H1 (cell line): ENCODE measurements around the gene GRIA4. TPM values are rescaled to one million over a fixed set of nuclear protein-coding genes. Genes with fewer than 3 reads are reported as not detected.

ENCODE experiments used
- CTCF ChIA-PET: fragments of 300-600 bp; sonication (Branson Sonifier 250); formaldehyde crosslinking; loops from one replicate; lab custom pipeline; 2021; ENCODE audit not compliant: partially characterized antibody; lab: Charles Lee
- POLR2A ChIA-PET: fragments of 300-600 bp; sonication (Branson Sonifier 250); formaldehyde crosslinking; loops from one replicate; lab custom pipeline; 2021; ENCODE audit warnings: inconsistent platforms; ENCODE audit not compliant: partially characterized antibody; lab: Charles Lee
- DNase-seq, 2 experiments: peaks; one replicate each; pipeline versions ENCODE4 v3.0.0 to v3.0.0-alpha.2; 2010 to 2022; ENCODE audit warnings: low spot score in 2 of 2, low read depth in 1 of 2, mixed read lengths in 1 of 2
- FAIRE-seq: peaks from 2 replicates; lab custom pipeline; 2011; peaks lifted over from hg19 to GRCh38; lab: Jason Lieb, UNC
- H2AFZ ChIP-seq: 2 replicates; pipeline ENCODE4 v1.8.1; 2012; ENCODE audit warnings: low read length, inconsistent platforms
- H2AK5ac ChIP-seq: 2 replicates; pipeline ENCODE4 v1.6.1; 2013; ENCODE audit warnings: low read depth, low read length
- H2BK120ac ChIP-seq: replicated peaks from 2 replicates; pipeline ENCODE3; 2013; ENCODE audit warnings: low read depth, low read length, inconsistent platforms
- H2BK12ac ChIP-seq: 2 replicates; pipeline ENCODE4 v1.6.1; 2013; ENCODE audit warnings: low read depth, low read length
- H2BK15ac ChIP-seq: 2 replicates; pipeline ENCODE4 v1.6.1; 2013; ENCODE audit warnings: low read length
- H2BK20ac ChIP-seq: 2 replicates; pipeline ENCODE4 v1.6.1; 2013; ENCODE audit warnings: low read length
- H2BK5ac ChIP-seq: 2 replicates; pipeline ENCODE4 v1.6.1; 2013; ENCODE audit warnings: low read depth, low read length
- H3K14ac ChIP-seq: 2 replicates; pipeline ENCODE4 v1.6.1; 2013; ENCODE audit warnings: inconsistent platforms; ENCODE audit not compliant: insufficient read length
- H3K18ac ChIP-seq: 2 replicates; pipeline ENCODE4 v1.6.1; 2013; ENCODE audit warnings: low read length; ENCODE audit errors: extremely low read depth
- H3K23ac ChIP-seq: 2 replicates; pipeline ENCODE4 v1.6.1; 2013; ENCODE audit warnings: inconsistent platforms; ENCODE audit not compliant: insufficient read length
- H3K23me2 ChIP-seq: 2 replicates; pipeline ENCODE4 v1.6.1; 2013; ENCODE audit warnings: low read depth, low read length
- H3K27ac ChIP-seq: 2 replicates; pipeline ENCODE4 v1.6.1; 2011; ENCODE audit warnings: low read depth, low read length, inconsistent platforms
- H3K27me3 ChIP-seq, 4 experiments: replicated peaks in 1 of 4; 1 replicate in 1 of 4; 2 replicates in 3 of 4; pipeline versions ENCODE4 v1.6.1 to v1.8.1; 2011 to 2013; ENCODE audit warnings: low read length in 3 of 4, mild to moderate bottlenecking in 3 of 4, inconsistent platforms in 2 of 4, mixed read lengths in 2 of 4, moderate library complexity in 1 of 4; ENCODE audit not compliant: control insufficient read depth in 3 of 4, insufficient read depth in 3 of 4; ENCODE audit errors: extremely low read depth in 1 of 4
- H3K36me3 ChIP-seq, 4 experiments: 2 replicates each; pipeline versions ENCODE4 v1.6.1 to v1.8.1; 2011 to 2013; ENCODE audit warnings: mild to moderate bottlenecking in 4 of 4, low read length in 3 of 4, moderate library complexity in 2 of 4, control low read depth in 1 of 4, inconsistent platforms in 1 of 4; ENCODE audit not compliant: insufficient read depth in 4 of 4, control insufficient read depth in 2 of 4
- H3K4ac ChIP-seq: replicated peaks from 2 replicates; pipeline ENCODE3; 2013; ENCODE audit warnings: low read length, low read depth, mixed read lengths, inconsistent platforms; ENCODE audit not compliant: insufficient read length
- H3K4me1 ChIP-seq, 4 experiments: replicated peaks in 1 of 4; 1 replicate in 1 of 4; 2 replicates in 3 of 4; pipeline versions ENCODE4 v1.6.1 to v1.8.1; 2011 to 2013; ENCODE audit warnings: low read length in 3 of 4, inconsistent platforms in 2 of 4, mixed read lengths in 1 of 4; ENCODE audit not compliant: insufficient read depth in 4 of 4, control insufficient read depth in 3 of 4
- H3K4me2 ChIP-seq, 2 experiments: 2 replicates each; pipeline versions ENCODE4 v1.6.1 to v1.8.1; 2011 to 2013; ENCODE audit warnings: low read depth in 2 of 2, low read length in 2 of 2, control low read depth in 1 of 2, inconsistent platforms in 1 of 2, mild to moderate bottlenecking in 1 of 2; ENCODE audit not compliant: insufficient read depth in 1 of 2
- H3K4me3 ChIP-seq, 4 experiments: fragments of 200-600, 300-600 bp in 1 of 4; sonication (generic), shearing (Covaris generic), sonication (Bioruptor Twin) in 1 of 4; 2 replicates each; pipeline versions ENCODE4 v1.5.1 to v1.8.1; 2011 to 2016; ENCODE audit warnings: low read length in 4 of 4, low read depth in 3 of 4, control low read depth in 2 of 4, inconsistent platforms in 2 of 4, mild to moderate bottlenecking in 2 of 4, mixed read lengths in 1 of 4, moderate library complexity in 1 of 4; ENCODE audit not compliant: insufficient read depth in 2 of 4; ENCODE audit errors: extremely low read depth in 1 of 4
- H3K56ac ChIP-seq: replicated peaks from 2 replicates; pipeline ENCODE3; 2013; ENCODE audit warnings: low read depth, mild to moderate bottlenecking, mixed read lengths, low read length, inconsistent platforms; ENCODE audit not compliant: insufficient read length
- H3K79me1 ChIP-seq: 2 replicates; pipeline ENCODE4 v1.6.1; 2013; ENCODE audit warnings: low read depth, low read length, control low read depth
- H3K79me2 ChIP-seq, 2 experiments: 2 replicates each; pipeline versions ENCODE4 v1.6.1 to v1.8.1; 2012 to 2013; ENCODE audit warnings: low read length in 2 of 2, mild to moderate bottlenecking in 2 of 2, inconsistent platforms in 1 of 2; ENCODE audit not compliant: insufficient read depth in 2 of 2, control insufficient read depth in 1 of 2
- H3K9ac ChIP-seq, 4 experiments: replicated peaks in 1 of 4; 1 replicate in 1 of 4; 2 replicates in 3 of 4; pipeline versions ENCODE4 v1.6.1 to v1.8.1; 2011 to 2013; ENCODE audit warnings: low read depth in 3 of 4, low read length in 3 of 4, control low read depth in 2 of 4, mild to moderate bottlenecking in 2 of 4, moderate library complexity in 2 of 4, inconsistent platforms in 1 of 4; ENCODE audit errors: extremely low read depth in 1 of 4
- H3K9me3 ChIP-seq, 2 experiments: 2 replicates each; pipeline versions ENCODE4 v1.6.1 to v1.8.1; 2012 to 2013; ENCODE audit warnings: mild to moderate bottlenecking in 2 of 2, moderate library complexity in 2 of 2, control low read depth in 1 of 2, inconsistent platforms in 1 of 2, low read depth in 1 of 2, low read length in 1 of 2, mixed read lengths in 1 of 2; ENCODE audit not compliant: insufficient read depth in 2 of 2
- H4K20me1 ChIP-seq, 2 experiments: replicated peaks in 1 of 2; 2 replicates each; pipeline versions ENCODE3 to v1.8.1; 2011 to 2013; ENCODE audit warnings: inconsistent platforms in 2 of 2, low read length in 2 of 2, mild to moderate bottlenecking in 1 of 2; ENCODE audit not compliant: insufficient read depth in 2 of 2, control insufficient read depth in 1 of 2
- H4K5ac ChIP-seq: 2 replicates; pipeline ENCODE4 v1.6.1; 2013; ENCODE audit warnings: low read length, low read depth, mixed read lengths, inconsistent platforms; ENCODE audit not compliant: insufficient read length
- H4K8ac ChIP-seq: 2 replicates; pipeline ENCODE4 v1.8.0; 2013; ENCODE audit warnings: mild to moderate bottlenecking, moderate library complexity, low read length, inconsistent platforms; ENCODE audit not compliant: insufficient read depth; ENCODE audit errors: extremely low read depth
- H4K91ac ChIP-seq: replicated peaks from 2 replicates; pipeline ENCODE3; 2013; ENCODE audit warnings: low read length, mixed read lengths, inconsistent platforms; ENCODE audit not compliant: insufficient read length
- ATF3 ChIP-seq: IDR thresholded peaks from 2 replicates; pipeline ENCODE4 v1.6.1; 2011; ENCODE audit warnings: low read depth, mild to moderate bottlenecking, low read length; ENCODE audit not compliant: insufficient read depth
- CREB1 ChIP-seq: IDR thresholded peaks from 2 replicates; pipeline ENCODE4 v1.6.1; 2012; ENCODE audit warnings: inconsistent platforms
- EGR1 ChIP-seq: IDR thresholded peaks from 2 replicates; pipeline ENCODE4 v1.6.1; 2011; ENCODE audit warnings: low read depth, low read length, borderline replicate concordance
- KDM1A ChIP-seq: fragments of 200-600, 300-600 bp; sonication (generic); IDR thresholded peaks from 2 replicates; pipeline ENCODE4 v1.7.1; 2016; ENCODE audit warnings: mild to moderate bottlenecking, low read length, borderline replicate concordance
- MAX ChIP-seq: IDR thresholded peaks from 2 replicates; pipeline ENCODE4 v1.6.1; 2012; ENCODE audit warnings: inconsistent platforms
- NANOG ChIP-seq: IDR thresholded peaks from 2 replicates; pipeline ENCODE4 v1.6.1; 2011; ENCODE audit warnings: low read length, low read depth, mild to moderate bottlenecking, inconsistent platforms; ENCODE audit not compliant: insufficient read depth, poor library complexity, severe bottlenecking
- PHF8 ChIP-seq: fragments of 200-600 bp; sonication (generic); conservative IDR thresholded peaks from 2 replicates; pipeline ENCODE4 v1.7.1; 2012; ENCODE audit warnings: low read depth, mild to moderate bottlenecking, inconsistent platforms, low read length, moderate library complexity
- POLR2AphosphoS5 ChIP-seq: IDR thresholded peaks from 2 replicates; pipeline ENCODE4 v1.6.1; 2011; ENCODE audit warnings: low read depth, low read length
- RBBP5 ChIP-seq: IDR thresholded peaks from 2 replicates; pipeline ENCODE4 v1.7.1; 2012; ENCODE audit warnings: low read depth, mild to moderate bottlenecking, inconsistent platforms, low read length, moderate library complexity, borderline replicate concordance
- RFX5 ChIP-seq: IDR thresholded peaks from 2 replicates; pipeline ENCODE4 v1.6.1; 2011; ENCODE audit warnings: low read depth, low read length, improper control_type of control experiment, borderline replicate concordance
- SIN3A ChIP-seq, 2 experiments: IDR thresholded peaks in 1 of 2; conservative IDR thresholded peaks in 1 of 2; 2 replicates each; pipeline ENCODE4 v1.6.1; 2011 to 2012; ENCODE audit warnings: low read length in 2 of 2, improper control_type of control experiment in 1 of 2, low read depth in 1 of 2, mild to moderate bottlenecking in 1 of 2
- SP1 ChIP-seq: IDR thresholded peaks from 2 replicates; pipeline ENCODE4 v1.6.1; 2011; ENCODE audit warnings: low read depth, low read length
- SP2 ChIP-seq: IDR thresholded peaks from 2 replicates; pipeline ENCODE4 v1.6.1; 2012; ENCODE audit warnings: mild to moderate bottlenecking, low read length, inconsistent platforms
- YY1 ChIP-seq: IDR thresholded peaks from 2 replicates; pipeline ENCODE4 v1.6.1; 2011; ENCODE audit warnings: low read depth, mild to moderate bottlenecking, low read length
- WGBS, 2 experiments: shearing (Covaris generic) in 1 of 2; methylation state at CpG; one replicate each; pipeline versions ENCODE4 v1.1.6 to v1.1.7; 2013 to 2015; ENCODE audit warnings: low lambda C conversion rate in 2 of 2, mixed read lengths in 2 of 2, inconsistent platforms in 1 of 2, low coverage in 1 of 2, missing lambda C conversion rate in 1 of 2; ENCODE audit not compliant: insufficient replicate concordance in 2 of 2, insufficient coverage in 1 of 2, insufficient read length in 1 of 2; ENCODE audit errors: extremely low coverage in 1 of 2, missing lambda C conversion rate in 1 of 2; 5-methylcytosine and 5-hydroxymethylcytosine counted together
- polyA plus RNA-seq, 7 experiments: library from polyadenylated mRNA; depleted of rRNA in 3 of 7; stranded (reverse) in 5 of 7; unstranded in 2 of 7; fragments of >200 nt in 5 of 7; fragments of 200-250 nt in 2 of 7; gene quantifications; 1 replicate in 5 of 7; 2 replicates in 1 of 7; 4 replicates in 1 of 7; pipeline versions ENCODE4 v1.2.1 to v1.2.3, GENCODE V29; 2011 to 2013; ENCODE audit warnings: missing spikeins in 2 of 7, mixed read lengths in 2 of 7
- total RNA-seq: library from RNA; stranded (reverse); fragmentation: NEBNext Ultra II Directional; extraction: Animal tissue kit (Norgen Biotek cat#: 25700); gene quantifications from 2 replicates; pipeline ENCODE4 v1.2.1, GENCODE V29; 2021

The GRIA4 gene
- total and polyA plus RNA-seq, 2 of the 8 experiments (the other 6 are each of a cell fraction or from before 2014, with no cell fraction given): 12.5 to 21.8 TPM

- Histone ChIP-seq H3K4me2 (no peak overlapping the region), H2BK20ac (no peak overlapping the region), H4K91ac (no peak overlapping the region), H2AFZ (no peak overlapping the region), H3K4me1 (peaks cover 0 to 4% (median 1%) of the 10 kb centered on the region in 4 experiments; a peak in 2 of 7 replicates), H4K8ac (no peak overlapping the region), H3K4me3 (no peak overlapping the region), H3K27me3 (no peaks in the 10 kb centered on the region), H2BK15ac (no peak overlapping the region), H2BK12ac (no peak overlapping the region), H3K23me2 (no peaks in the 10 kb centered on the region), H2AK5ac (no peak overlapping the region), H2BK5ac (no peak overlapping the region), H3K79me2 (no peaks in the 10 kb centered on the region), H3K56ac (no peak overlapping the region), H3K14ac (no peak overlapping the region), H3K36me3 (no peaks in the 10 kb centered on the region), H3K4ac (no peak overlapping the region), H4K5ac (no peak overlapping the region), H4K20me1 (no peaks in the 10 kb centered on the region), H3K27ac (no peak overlapping the region), H3K9me3 (no peaks in the 10 kb centered on the region), H2BK120ac (no peak overlapping the region), H3K9ac (no peak overlapping the region), H3K23ac (no peak overlapping the region), H3K18ac (no peak overlapping the region), H3K79me1 (no peaks in the 10 kb centered on the region)
- POLR2A ChIA-PET: interaction anchor here (0.7 kb wide), 1 partner anchor 29 kb away, joined by 3 read pairs; no protein-coding TSS in a partner anchor
- DNase-seq: no peak
- WGBS, 2 experiments: 92% methylated on average over 6 of the region's 6 CpGs; no CpG with 5 or more reads in 1 of the 2 experiments
- CTCF ChIA-PET: interaction anchor here (0.6 kb wide), 2 partner anchors 314 to 738 kb away, joined by 3 read pairs; no protein-coding TSS in a partner anchor
- no peak for FAIRE-seq
- TF ChIP-seq RFX5: no peak
- TF ChIP-seq YY1: no peak
- TF ChIP-seq NANOG: no peak
- no peak for TF ChIP-seq ATF3
- TF ChIP-seq CREB1: no peak
- TF ChIP-seq EGR1: no peak
- no peak for TF ChIP-seq MAX
- TF ChIP-seq RBBP5: no peak
- TF ChIP-seq POLR2AphosphoS5: no peak
- no peak for TF ChIP-seq KDM1A
- TF ChIP-seq SP2: no peak
- no peak for TF ChIP-seq PHF8
- TF ChIP-seq SP1: no peak
- TF ChIP-seq SIN3A (conservative IDR thresholded peaks at IDR 0.05 in 1 of 2, IDR thresholded peaks at IDR 0.05 in 1 of 2; ENCODE audit: low read depth in 1 of 2, low read length in 2 of 2): no peak
Measured at GRCh38 chr11:105933695-105934094, 323.8 kb downstream of the GRIA4 start.
